HFFc6 (cell line): ENCODE measurements around the gene SLAIN1. TPM values are rescaled to one million over a fixed set of nuclear protein-coding genes. Genes with fewer than 3 reads are reported as not detected.
A peak's percentile ranks its signal among the peaks of the same experiment; 100 is the strongest.
"Not testable (repeated sequence)": the region's sequence is repeated elsewhere in the genome, so short reads cannot be mapped to it uniquely, and the experiment has no call there.

ENCODE experiments used
- DNase-seq: peaks from one replicate; pipeline ENCODE4 v3.0.0-alpha.2; 2018
- H3K27ac Mint-ChIP-seq: 2 replicates; pipeline ENCODE4 v1.8.0; 2020; ENCODE audit warnings: mild to moderate bottlenecking, mixed read lengths
- H3K27me3 Mint-ChIP-seq: 2 replicates; pipeline ENCODE4 v1.8.0; 2021; ENCODE audit warnings: mild to moderate bottlenecking, moderate library complexity, mixed read lengths; ENCODE audit not compliant: insufficient read depth
- H3K36me3 Mint-ChIP-seq: 2 replicates; pipeline ENCODE4 v1.8.0; 2021; ENCODE audit warnings: low read depth, mixed read lengths
- H3K4me1 Mint-ChIP-seq: 2 replicates; pipeline ENCODE4 v1.8.0; 2020; ENCODE audit warnings: low read depth, mixed read lengths
- H3K4me3 Mint-ChIP-seq: 2 replicates; pipeline ENCODE4 v1.8.0; 2020; ENCODE audit warnings: mild to moderate bottlenecking, moderate library complexity, mixed read lengths
- H3K9me3 Mint-ChIP-seq: 2 replicates; pipeline ENCODE4 v1.8.0; 2020; ENCODE audit warnings: mild to moderate bottlenecking, mixed read lengths
- CTCF ChIP-seq: fragments of 200-600 bp; sonication (generic); IDR thresholded peaks from 2 replicates; pipeline ENCODE4 v1.5.0; 2021; ENCODE audit warnings: antibody characterized with exemption, mild to moderate bottlenecking
- long read RNA-seq: library from polyadenylated mRNA; unstranded; transcript quantifications from one replicate; pipeline ENCODE4 v2.0.0, GENCODE V29; 2019
- total RNA-seq, 6 experiments: library from RNA; stranded (reverse); fragmentation: NEBNext Ultra II Directional; extraction: Animal tissue kit (Norgen Biotek cat#: 25700); gene quantifications; 2 replicates in 1 of 6; 3 replicates in 5 of 6; pipeline ENCODE4 v1.2.3, GENCODE V29; 2021

Gene SLAIN1
- under 1 TPM in 3 of 6 experiments, not detected in 3; 0.09 to 0.56 (median 0.24) TPM for total RNA-seq
- long read RNA-seq, result 0 reads

GRCh38 chr13:77697217-77698103 is at the start of gene SLAIN1:
SLAIN1 (plus strand) TSS chr13:77697687; CDS start chr13:77697914, 227 bp downstream.
- peaks cover 7% of the 10 kb centered on the region for H3K27me3 Mint-ChIP-seq
- H3K27ac Mint-ChIP-seq, result no peak within 1 kb of the TSS

GRCh38 chr13:77650409-77650808 is 47.1 kb upstream of the SLAIN1 start:
- Mint-ChIP-seq H3K4me1 (no peaks in the 10 kb centered on the region), H3K27ac (no peak overlapping the region), H3K9me3 (peaks cover 35% of the 10 kb centered on the region), H3K36me3 (no peaks in the 10 kb centered on the region), H3K4me3 (no peak overlapping the region), H3K27me3 (no peaks in the 10 kb centered on the region)
- TF ChIP-seq CTCF, result no peak
- no peak for DNase-seq

More at GRCh38 chr13:77697217-77698103, at the start of gene SLAIN1:
- no peak for TF ChIP-seq CTCF
- Mint-ChIP-seq H3K4me1 (peaks cover 6% of the 10 kb centered on the region), H3K9me3 (no peaks in the 10 kb centered on the region), H3K4me3 (peak within 1 kb of the TSS; percentile 85; the same call in 1 of the 2 replicates), H3K36me3 (no peaks in the 10 kb centered on the region; the same call in 1 of the 2 replicates)
- no peak for DNase-seq

- H3K4me1 Mint-ChIP-seq, result no peaks in the 10 kb centered on the region
- H3K9me3 Mint-ChIP-seq, result peaks cover 24% of the 10 kb centered on the region
- H3K36me3 Mint-ChIP-seq, result no peaks in the 10 kb centered on the region
- H3K27me3 Mint-ChIP-seq, result no peaks in the 10 kb centered on the region
- H3K27ac Mint-ChIP-seq, result no peak overlapping the region
- no peak overlapping the region for H3K4me3 Mint-ChIP-seq
- DNase-seq, result no peak
- TF ChIP-seq CTCF, result no peak
Measured at GRCh38 chr13:77653301-77653700, 44.2 kb upstream of the SLAIN1 start.

GRCh38 chr13:77660016-77660415 is 37.5 kb upstream of the SLAIN1 start:
- H3K27ac Mint-ChIP-seq, H3K4me1 Mint-ChIP-seq, H3K4me3 Mint-ChIP-seq, H3K27me3 Mint-ChIP-seq, H3K36me3 Mint-ChIP-seq, DNase-seq: not testable (repeated sequence)
- peaks cover 25% of the 10 kb centered on the region for H3K9me3 Mint-ChIP-seq

GRCh38 chr13:77660841-77661250 is 36.6 kb upstream of the SLAIN1 start:
- H3K4me1 Mint-ChIP-seq, result no peaks in the 10 kb centered on the region
- no peak for TF ChIP-seq CTCF
- H3K27ac Mint-ChIP-seq, result no peak overlapping the region
- H3K4me3 Mint-ChIP-seq, result no peak overlapping the region
- H3K9me3 Mint-ChIP-seq, result peaks cover 25% of the 10 kb centered on the region
- H3K27me3 Mint-ChIP-seq, result no peaks in the 10 kb centered on the region
- H3K36me3 Mint-ChIP-seq, result no peaks in the 10 kb centered on the region
- DNase-seq, result no peak

- not testable (repeated sequence) for H3K4me1 Mint-ChIP-seq, H3K36me3 Mint-ChIP-seq, H3K4me3 Mint-ChIP-seq, H3K27ac Mint-ChIP-seq, H3K27me3 Mint-ChIP-seq, DNase-seq
- peaks cover 25% of the 10 kb centered on the region for H3K9me3 Mint-ChIP-seq
Measured at GRCh38 chr13:77662301-77662700, 35.2 kb upstream of the SLAIN1 start.

- not testable (repeated sequence) for DNase-seq, H3K36me3 Mint-ChIP-seq, H3K27ac Mint-ChIP-seq, H3K4me1 Mint-ChIP-seq, H3K27me3 Mint-ChIP-seq, H3K4me3 Mint-ChIP-seq
- H3K9me3 Mint-ChIP-seq, result peaks cover 26% of the 10 kb centered on the region
Measured at GRCh38 chr13:77662831-77663230, 34.7 kb upstream of the SLAIN1 start.
